SK-N-SH treated with all-trans-retinoic acid at 6 μM for 48 hours (cell line): ENCODE results near the gene EPB42.

ENCODE experiments used
- ARNTL ChIP-seq: fragments of 450-650 bp; formaldehyde crosslinking; IDR thresholded peaks from 2 replicates; pipeline ENCODE4 v1.5.0; 2020; ENCODE audit warnings: low read depth, mild to moderate bottlenecking, moderate library complexity, borderline replicate concordance
- ESRRG ChIP-seq: fragments of 250-450 bp; sonication (Bioruptor Pico); IDR thresholded peaks from 2 replicates; pipeline ENCODE4 v1.6.1; 2021; ENCODE audit warnings: mild to moderate bottlenecking
- ISL1 ChIP-seq: fragments of 250-450 bp; sonication (Bioruptor Pico); IDR thresholded peaks from 2 replicates; pipeline ENCODE4 v2.1.2; 2022; ENCODE audit warnings: mild to moderate bottlenecking, moderate library complexity
- POU6F1 ChIP-seq: fragments of 250-450 bp; sonication (Bioruptor Pico); IDR thresholded peaks from 2 replicates; pipeline ENCODE4 v1.8.0; 2021; ENCODE audit warnings: low read depth, mild to moderate bottlenecking, moderate library complexity, borderline replicate concordance
- PPARA ChIP-seq: fragments of 250-450 bp; sonication (Bioruptor Pico); IDR thresholded peaks from 2 replicates; pipeline ENCODE4 v1.5.0; 2020; ENCODE audit warnings: mild to moderate bottlenecking, borderline replicate concordance
- RARB ChIP-seq: fragments of 250-450 bp; sonication (Bioruptor Pico); IDR thresholded peaks from 2 replicates; pipeline ENCODE4 v1.8.0; 2021; ENCODE audit warnings: mild to moderate bottlenecking, moderate library complexity
- ZC3H10 ChIP-seq: fragments of 250-450 bp; sonication (Bioruptor Pico); IDR thresholded peaks from 2 replicates; pipeline ENCODE4 v1.5.1; 2021; ENCODE audit warnings: mild to moderate bottlenecking, moderate library complexity
- ZFP3 ChIP-seq: fragments of 250-450 bp; sonication (Bioruptor Pico); IDR thresholded peaks from 2 replicates; pipeline ENCODE4 v1.5.0; 2020; ENCODE audit warnings: mild to moderate bottlenecking, moderate library complexity
- TF ChIP-seq, protein P1 (sequence below): fragments of 250-450 bp; sonication (Bioruptor Pico); IDR thresholded peaks from 2 replicates; pipeline ENCODE4 v1.8.0; 2020; ENCODE audit warnings: mild to moderate bottlenecking, moderate library complexity, borderline replicate concordance
- TF ChIP-seq, protein P2 (sequence below): fragments of 250-450 bp; sonication (Bioruptor Pico); IDR thresholded peaks from 2 replicates; pipeline ENCODE4 v1.5.1; 2020; ENCODE audit warnings: low read depth, mild to moderate bottlenecking, moderate library complexity
- TF ChIP-seq, protein P3 (sequence below): fragments of 250-450 bp; sonication (Bioruptor Pico); IDR thresholded peaks from 2 replicates; pipeline ENCODE4 v1.5.1; 2021; ENCODE audit warnings: mild to moderate bottlenecking, moderate library complexity

GRCh38 chr15:43230640-43231115, 9.9 kb upstream of the EPB42 start:
- TF ChIP-seq ISL1: no peak
- TF ChIP-seq, protein P1, sequence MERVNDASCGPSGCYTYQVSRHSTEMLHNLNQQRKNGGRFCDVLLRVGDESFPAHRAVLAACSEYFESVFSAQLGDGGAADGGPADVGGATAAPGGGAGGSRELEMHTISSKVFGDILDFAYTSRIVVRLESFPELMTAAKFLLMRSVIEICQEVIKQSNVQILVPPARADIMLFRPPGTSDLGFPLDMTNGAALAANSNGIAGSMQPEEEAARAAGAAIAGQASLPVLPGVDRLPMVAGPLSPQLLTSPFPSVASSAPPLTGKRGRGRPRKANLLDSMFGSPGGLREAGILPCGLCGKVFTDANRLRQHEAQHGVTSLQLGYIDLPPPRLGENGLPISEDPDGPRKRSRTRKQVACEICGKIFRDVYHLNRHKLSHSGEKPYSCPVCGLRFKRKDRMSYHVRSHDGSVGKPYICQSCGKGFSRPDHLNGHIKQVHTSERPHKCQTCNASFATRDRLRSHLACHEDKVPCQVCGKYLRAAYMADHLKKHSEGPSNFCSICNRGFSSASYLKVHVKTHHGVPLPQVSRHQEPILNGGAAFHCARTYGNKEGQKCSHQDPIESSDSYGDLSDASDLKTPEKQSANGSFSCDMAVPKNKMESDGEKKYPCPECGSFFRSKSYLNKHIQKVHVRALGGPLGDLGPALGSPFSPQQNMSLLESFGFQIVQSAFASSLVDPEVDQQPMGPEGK (CRISPR knock-in tag): no peak
- TF ChIP-seq POU6F1: no peak
- TF ChIP-seq, protein P2, sequence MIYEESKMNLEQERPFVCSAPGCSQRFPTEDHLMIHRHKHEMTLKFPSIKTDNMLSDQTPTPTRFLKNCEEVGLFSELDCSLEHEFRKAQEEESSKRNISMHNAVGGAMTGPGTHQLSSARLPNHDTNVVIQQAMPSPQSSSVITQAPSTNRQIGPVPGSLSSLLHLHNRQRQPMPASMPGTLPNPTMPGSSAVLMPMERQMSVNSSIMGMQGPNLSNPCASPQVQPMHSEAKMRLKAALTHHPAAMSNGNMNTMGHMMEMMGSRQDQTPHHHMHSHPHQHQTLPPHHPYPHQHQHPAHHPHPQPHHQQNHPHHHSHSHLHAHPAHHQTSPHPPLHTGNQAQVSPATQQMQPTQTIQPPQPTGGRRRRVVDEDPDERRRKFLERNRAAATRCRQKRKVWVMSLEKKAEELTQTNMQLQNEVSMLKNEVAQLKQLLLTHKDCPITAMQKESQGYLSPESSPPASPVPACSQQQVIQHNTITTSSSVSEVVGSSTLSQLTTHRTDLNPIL (CRISPR knock-in tag): no peak
- TF ChIP-seq ESRRG (CRISPR knock-in tag): no peak
- TF ChIP-seq, protein P3, sequence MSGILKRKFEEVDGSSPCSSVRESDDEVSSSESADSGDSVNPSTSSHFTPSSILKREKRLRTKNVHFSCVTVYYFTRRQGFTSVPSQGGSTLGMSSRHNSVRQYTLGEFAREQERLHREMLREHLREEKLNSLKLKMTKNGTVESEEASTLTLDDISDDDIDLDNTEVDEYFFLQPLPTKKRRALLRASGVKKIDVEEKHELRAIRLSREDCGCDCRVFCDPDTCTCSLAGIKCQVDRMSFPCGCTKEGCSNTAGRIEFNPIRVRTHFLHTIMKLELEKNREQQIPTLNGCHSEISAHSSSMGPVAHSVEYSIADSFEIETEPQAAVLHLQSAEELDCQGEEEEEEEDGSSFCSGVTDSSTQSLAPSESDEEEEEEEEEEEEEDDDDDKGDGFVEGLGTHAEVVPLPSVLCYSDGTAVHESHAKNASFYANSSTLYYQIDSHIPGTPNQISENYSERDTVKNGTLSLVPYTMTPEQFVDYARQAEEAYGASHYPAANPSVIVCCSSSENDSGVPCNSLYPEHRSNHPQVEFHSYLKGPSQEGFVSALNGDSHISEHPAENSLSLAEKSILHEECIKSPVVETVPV: no peak
- TF ChIP-seq PPARA (CRISPR knock-in tag): no peak
- no peak for TF ChIP-seq ZFP3 (CRISPR knock-in tag)
- no peak for TF ChIP-seq RARB
- TF ChIP-seq ZC3H10 (CRISPR knock-in tag): no peak
- no peak for TF ChIP-seq ARNTL (CRISPR knock-in tag)
